Activated T-helper 17 cell treated with anti-CD3 and anti-CD28 coated beads, Interleukin-2, amount 50 U/mL, for 72 hours (primary cell): ENCODE results near the gene PGBD1. TPM values are rescaled to one million over a fixed set of nuclear protein-coding genes. Genes with fewer than 3 reads are reported as not detected.

Experiments used
- total RNA-seq, 2 donors: library from RNA; stranded (reverse); gene quantifications; one replicate each; pipeline ENCODE4 v1.2.3, GENCODE V29; 2022

The PGBD1 gene
- total RNA-seq, 2 donors from 2014 or later = 0.64 to 0.76 TPM

Other genes starting within 250 kb of the PGBD1 start
- 10 to 100 TPM in 1 of 2 donors, 1 to 10 TPM in 1; 2.1 to 14.8 TPM for gene ZNF165, start 201.0 kb upstream of the PGBD1 start, total RNA-seq
- 1 to 10 TPM; 2.0 to 3.0 TPM for gene ZSCAN16, start 157.0 kb upstream of the PGBD1 start, total RNA-seq
- gene ZKSCAN8, start 139.7 kb upstream of the PGBD1 start, total RNA-seq = 10 to 100 TPM; 16.5 to 42.7 TPM
- 1 to 10 TPM; 1.0 to 1.8 TPM for gene ZSCAN9, start 56.3 kb upstream of the PGBD1 start, total RNA-seq
- 1 to 10 TPM; 1.6 to 1.7 TPM for gene ZKSCAN4, start 29.3 kb upstream of the PGBD1 start, total RNA-seq
- under 1 TPM in 1 of 2 donors, not detected in 1; 0.21 TPM for gene NKAPL, start 22.3 kb upstream of the PGBD1 start, total RNA-seq
- 1 to 10 TPM; 3.3 to 4.3 TPM for gene ZSCAN26, start 14.4 kb upstream of the PGBD1 start, total RNA-seq
- gene ZSCAN31, start 54.6 kb downstream of the PGBD1 start, total RNA-seq = 1 to 10 TPM in 1 of 2 donors, under 1 TPM in 1; 0.63 to 1.0 TPM
- 1 to 10 TPM; 1.5 to 2.6 TPM for gene ZKSCAN3, start 68.4 kb downstream of the PGBD1 start, total RNA-seq
- 1 to 10 TPM; 2.9 to 4.3 TPM for gene ZSCAN12, start 118.2 kb downstream of the PGBD1 start, total RNA-seq
- gene ZSCAN23, start 161.9 kb downstream of the PGBD1 start, total RNA-seq = under 1 TPM; 0.24 to 0.52 TPM
- gene GPX6, start 234.2 kb downstream of the PGBD1 start, total RNA-seq = not detected
- gene GPX5, start 244.3 kb downstream of the PGBD1 start, total RNA-seq = not detected